Measurements from ENCODE around the gene MRPL24. TPM values are rescaled to one million over a fixed set of nuclear protein-coding genes. Genes with fewer than 3 reads are reported as not detected.

The MRPL24 gene
- total RNA-seq, 2 donors from 2014 or later: 58.8 to 67.0 TPM

DNA sequence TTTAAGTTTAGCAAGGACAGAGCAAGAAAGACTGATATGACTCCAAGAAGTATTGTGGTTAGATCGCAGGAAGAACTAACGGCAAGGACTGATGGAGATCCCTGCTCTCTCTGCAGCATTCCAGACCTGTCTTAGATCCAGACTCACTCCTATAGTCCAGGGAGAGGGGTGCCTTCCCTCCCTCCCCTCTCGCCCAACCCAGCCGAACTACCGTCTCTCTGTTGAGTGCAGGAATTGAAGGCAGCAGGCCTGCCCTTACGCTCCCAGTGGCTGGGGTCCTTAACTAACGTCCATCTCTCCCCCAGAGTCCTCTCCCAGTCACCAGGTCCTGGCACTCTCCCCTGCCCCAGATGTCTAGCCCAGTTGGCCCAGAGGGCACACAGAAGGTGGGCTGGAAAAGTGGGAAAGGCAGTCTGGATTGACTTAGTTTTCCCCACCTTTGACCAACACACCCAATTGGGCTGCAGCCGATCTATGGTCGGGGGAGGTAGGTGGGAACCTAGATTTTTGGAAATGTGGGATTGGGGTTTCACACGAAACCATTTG lies 36.6 kb downstream of the MRPL24 start:
- Mint-ChIP-seq H3K27me3 (peaks cover 21% of the 10 kb centered on the region), H3K9me3 (no peaks in the 10 kb centered on the region), H3K4me1 (peaks cover 11% of the 10 kb centered on the region), H3K36me3 (ENCODE audit: low read depth) (no peaks in the 10 kb centered on the region), H3K27ac (no peak overlapping the region), H3K4me3 (peak overlapping the region; percentile 85)
- no peak for ATAC-seq (replicated peaks)

GRCh38 chr1:156703741-156704140 lies 37.1 kb downstream of the MRPL24 start:
- Mint-ChIP-seq H3K4me1 (peaks cover 11% of the 10 kb centered on the region), H3K36me3 (ENCODE audit: low read depth) (no peaks in the 10 kb centered on the region), H3K27ac (no peak overlapping the region), H3K9me3 (no peaks in the 10 kb centered on the region), H3K4me3 (peak overlapping the region; percentile 85), H3K27me3 (peaks cover 24% of the 10 kb centered on the region)
- ATAC-seq (replicated peaks): no peak

- Mint-ChIP-seq H3K27ac (no peak overlapping the region), H3K36me3 (ENCODE audit: low read depth) (no peaks in the 10 kb centered on the region), H3K27me3 (peaks cover 26% of the 10 kb centered on the region), H3K4me3 (no peak overlapping the region), H3K9me3 (no peaks in the 10 kb centered on the region), H3K4me1 (peaks cover 11% of the 10 kb centered on the region)
- no peak for ATAC-seq (replicated peaks)
These were observed 37.6 kb downstream of the MRPL24 start for GRCh38 chr1:156703336-156703735.

DNA sequence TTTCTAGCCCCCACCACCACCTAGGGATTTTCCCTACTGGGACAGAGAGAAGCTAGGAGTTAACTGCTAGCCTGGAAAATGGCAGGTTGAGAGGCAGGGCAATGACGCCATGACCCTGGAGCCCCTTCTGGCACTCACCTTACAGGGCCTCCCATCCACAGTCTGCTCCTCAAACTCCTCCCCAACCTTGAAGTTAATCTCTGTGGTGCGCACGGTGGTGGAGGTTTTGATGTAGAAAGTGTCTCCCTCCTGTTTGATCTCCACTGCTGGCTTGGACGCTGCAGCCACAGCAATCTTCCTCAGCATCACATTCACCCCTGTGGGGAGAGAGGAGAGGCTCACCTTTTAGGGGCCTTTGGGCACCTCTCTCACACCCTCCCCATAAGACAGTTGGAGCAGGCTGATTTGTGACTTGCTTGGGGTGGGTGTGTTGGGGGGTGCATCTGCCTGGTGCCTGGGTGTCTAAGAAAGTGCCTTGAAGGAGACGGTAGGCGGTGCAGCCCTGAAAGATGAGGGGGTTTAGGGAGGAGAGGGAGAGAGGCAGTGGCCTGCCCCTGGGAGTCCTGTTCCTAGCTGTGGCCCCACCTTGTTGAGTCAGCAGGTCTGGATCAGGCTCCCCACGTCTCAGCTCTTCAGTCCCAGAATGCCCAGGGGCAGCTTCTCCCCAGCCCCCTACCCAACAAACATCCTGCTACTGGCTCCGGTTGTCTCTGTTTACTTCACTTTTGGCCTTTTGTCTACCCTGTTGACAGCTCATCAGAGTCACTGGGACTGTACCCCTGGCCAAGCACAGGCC lies 40.0 kb downstream of the MRPL24 start:
- peaks cover 8% of the 10 kb centered on the region for H3K4me1 Mint-ChIP-seq

GRCh38 chr1:156698995-156699394 lies 41.9 kb downstream of the MRPL24 start:
- Mint-ChIP-seq H3K27ac (no peak overlapping the region), H3K36me3 (ENCODE audit: low read depth) (no peaks in the 10 kb centered on the region), H3K4me1 (no peaks in the 10 kb centered on the region), H3K27me3 (peaks cover 41% of the 10 kb centered on the region), H3K9me3 (no peaks in the 10 kb centered on the region), H3K4me3 (no peak overlapping the region)
- no peak for ATAC-seq (replicated peaks)

More for the DNA sequence above, 40.0 kb downstream of the MRPL24 start:
- Mint-ChIP-seq H3K27me3 (peaks cover 41% of the 10 kb centered on the region), H3K36me3 (ENCODE audit: low read depth) (no peaks in the 10 kb centered on the region), H3K9me3 (no peaks in the 10 kb centered on the region), H3K4me3 (no peak overlapping the region), H3K27ac (no peak overlapping the region)
- ATAC-seq (replicated peaks): no peak

DNA sequence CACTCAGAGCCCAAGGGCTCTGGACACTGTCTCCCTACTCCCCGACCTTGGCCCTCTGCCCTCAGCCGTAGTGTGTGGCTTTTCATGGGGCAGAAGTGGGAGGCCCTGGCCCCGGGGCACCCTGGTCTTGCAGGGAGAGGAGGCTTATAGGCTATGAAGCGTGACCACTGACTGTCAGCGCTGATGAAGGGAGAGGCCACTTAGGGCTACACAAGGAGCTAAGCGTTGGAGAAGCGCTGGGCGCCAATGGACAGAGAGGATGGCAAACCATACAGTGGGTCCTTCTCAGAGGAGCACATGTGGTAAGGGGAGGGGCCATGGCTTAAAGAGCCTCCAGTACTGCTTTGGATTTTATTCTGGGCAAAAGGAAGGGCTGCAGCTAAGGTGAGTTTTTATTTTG lies 43.4 kb downstream of the MRPL24 start:
- ATAC-seq (replicated peaks): no peak
- no peaks in the 10 kb centered on the region for H3K9me3 Mint-ChIP-seq
- H3K36me3 Mint-ChIP-seq (ENCODE audit: low read depth): no peaks in the 10 kb centered on the region
- H3K4me3 Mint-ChIP-seq: no peak overlapping the region
- peaks cover 6% of the 10 kb centered on the region for H3K4me1 Mint-ChIP-seq
- H3K27me3 Mint-ChIP-seq: peaks cover 46% of the 10 kb centered on the region
- no peak overlapping the region for H3K27ac Mint-ChIP-seq

GRCh38 chr1:156696755-156697154 lies 44.1 kb downstream of the MRPL24 start:
- Mint-ChIP-seq H3K27me3 (peaks cover 54% of the 10 kb centered on the region), H3K4me3 (no peak overlapping the region), H3K9me3 (no peaks in the 10 kb centered on the region), H3K4me1 (peaks cover 6% of the 10 kb centered on the region), H3K27ac (no peak overlapping the region), H3K36me3 (ENCODE audit: low read depth) (no peaks in the 10 kb centered on the region)
- no peak for ATAC-seq (replicated peaks)

- H3K4me3 Mint-ChIP-seq: no peak overlapping the region
- ATAC-seq (replicated peaks): no peak
- no peaks in the 10 kb centered on the region for H3K36me3 Mint-ChIP-seq (ENCODE audit: low read depth)
- H3K27me3 Mint-ChIP-seq: peaks cover 61% of the 10 kb centered on the region
- peaks cover 7% of the 10 kb centered on the region for H3K4me1 Mint-ChIP-seq
- no peak overlapping the region for H3K27ac Mint-ChIP-seq
- H3K9me3 Mint-ChIP-seq: no peaks in the 10 kb centered on the region
These were observed 46.3 kb downstream of the MRPL24 start for GRCh38 chr1:156694690-156694962.

GRCh38 chr1:156693848-156694689 lies 46.8 kb downstream of the MRPL24 start:
- peak overlapping the region; percentile 15 for H3K27ac Mint-ChIP-seq
- H3K4me1 Mint-ChIP-seq: peaks cover 11% of the 10 kb centered on the region
- H3K4me3 Mint-ChIP-seq: no peak overlapping the region
- no peaks in the 10 kb centered on the region for H3K9me3 Mint-ChIP-seq
- ATAC-seq (replicated peaks): no peak
- H3K36me3 Mint-ChIP-seq (ENCODE audit: low read depth): no peaks in the 10 kb centered on the region
- H3K27me3 Mint-ChIP-seq: peaks cover 62% of the 10 kb centered on the region

- peaks cover 11% of the 10 kb centered on the region for H3K4me1 Mint-ChIP-seq
- H3K27ac Mint-ChIP-seq: peak overlapping the region; percentile 15
- no peak overlapping the region for H3K4me3 Mint-ChIP-seq
- no peak for ATAC-seq (replicated peaks)
- peaks cover 61% of the 10 kb centered on the region for H3K27me3 Mint-ChIP-seq
- no peaks in the 10 kb centered on the region for H3K9me3 Mint-ChIP-seq
- H3K36me3 Mint-ChIP-seq (ENCODE audit: low read depth): no peaks in the 10 kb centered on the region
These were observed 47.7 kb downstream of the MRPL24 start for GRCh38 chr1:156692925-156693847.

DNA sequence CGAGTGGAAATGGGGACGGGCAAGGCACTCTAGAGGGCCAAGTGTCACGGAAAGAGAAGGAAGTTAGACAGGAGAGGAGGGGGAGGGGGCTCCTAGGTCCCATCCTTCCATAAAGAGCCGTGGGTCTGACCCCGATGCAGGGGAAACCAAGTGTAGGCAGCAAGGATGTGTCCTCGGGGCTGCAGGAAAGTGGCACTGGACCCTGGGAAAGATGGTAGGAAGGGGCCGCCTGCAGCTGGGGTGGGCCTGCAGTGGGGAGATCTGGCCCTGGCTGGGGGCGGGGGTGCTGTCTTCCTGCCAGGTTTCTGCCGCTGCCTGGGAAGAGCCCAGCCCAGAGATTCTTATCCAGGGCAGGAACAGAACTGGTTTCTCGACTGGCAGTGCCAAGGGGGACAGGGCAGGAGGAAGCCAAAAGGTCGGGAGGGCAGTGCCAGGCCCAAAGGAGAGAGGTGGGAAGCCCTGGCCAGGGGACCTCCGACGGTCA lies 48.4 kb downstream of the MRPL24 start:
- Mint-ChIP-seq H3K4me3 (no peak overlapping the region), H3K27me3 (peaks cover 57% of the 10 kb centered on the region), H3K9me3 (no peaks in the 10 kb centered on the region), H3K36me3 (ENCODE audit: low read depth) (no peaks in the 10 kb centered on the region), H3K27ac (no peak overlapping the region), H3K4me1 (peaks cover 11% of the 10 kb centered on the region)
- no peak for ATAC-seq (replicated peaks)

DNA sequence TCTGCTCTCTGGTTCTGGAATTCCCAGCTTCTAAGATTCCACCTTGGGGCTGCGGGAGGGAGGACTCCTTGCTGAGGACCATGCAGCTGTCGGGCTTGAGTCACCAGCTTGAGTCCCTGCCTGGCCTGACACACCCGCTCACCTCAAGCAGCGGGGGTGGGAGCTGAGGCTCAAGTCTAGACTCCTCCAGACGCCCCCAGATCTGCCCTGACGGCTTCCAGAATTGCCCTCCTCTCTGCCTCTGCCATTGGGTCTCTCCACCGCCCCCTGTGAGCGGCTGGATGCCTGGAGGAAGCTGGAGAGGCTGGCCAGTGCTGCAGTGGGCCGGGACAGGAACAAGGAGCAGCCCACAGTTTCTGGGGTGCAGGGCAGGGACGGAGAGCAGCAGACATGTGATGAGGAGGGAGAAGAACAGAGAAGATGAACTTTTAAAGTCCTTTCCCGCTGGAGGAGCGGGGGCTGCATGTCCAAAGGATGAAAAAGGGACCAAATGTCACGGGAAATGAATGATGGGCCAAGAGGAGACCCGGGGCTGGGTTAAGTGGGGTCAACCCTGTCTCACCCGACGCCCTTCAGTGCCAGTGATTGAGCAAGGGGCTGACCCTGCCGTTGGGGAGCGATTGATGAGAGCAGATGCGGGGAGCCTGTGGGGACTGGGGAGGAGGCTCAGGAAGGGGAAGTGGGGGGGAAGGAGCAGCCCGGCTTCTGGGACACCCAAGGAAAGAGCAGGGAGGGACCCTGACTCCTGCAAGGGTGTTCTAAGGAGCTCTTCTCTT lies 49.0 kb downstream of the MRPL24 start:
- ATAC-seq (replicated peaks): no peak
- peaks cover 51% of the 10 kb centered on the region for H3K27me3 Mint-ChIP-seq
- H3K4me1 Mint-ChIP-seq: peaks cover 11% of the 10 kb centered on the region
- no peak overlapping the region for H3K27ac Mint-ChIP-seq
- H3K36me3 Mint-ChIP-seq (ENCODE audit: low read depth): no peaks in the 10 kb centered on the region
- H3K4me3 Mint-ChIP-seq: no peak overlapping the region
- H3K9me3 Mint-ChIP-seq: no peaks in the 10 kb centered on the region

DNA sequence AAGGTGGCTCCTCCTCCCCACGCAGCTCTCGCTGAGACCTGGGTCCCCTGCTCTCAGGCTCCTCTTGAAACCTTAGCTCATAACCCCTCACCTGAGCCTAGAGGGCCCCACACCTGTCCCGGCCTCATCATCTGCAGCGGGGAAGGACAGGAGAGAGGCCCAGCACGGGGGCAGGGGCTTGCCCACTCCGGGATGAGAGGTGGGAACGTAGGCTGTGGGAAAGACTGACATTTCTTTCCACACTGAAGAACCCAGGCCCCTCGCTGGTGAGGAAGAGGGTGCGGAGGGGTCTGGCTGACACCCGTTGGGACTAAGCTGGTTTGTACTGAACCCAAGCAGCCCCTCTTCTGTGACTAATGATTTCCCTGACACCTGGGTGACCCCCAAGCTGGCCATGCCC lies 49.7 kb downstream of the MRPL24 start:
- ATAC-seq (replicated peaks): no peak
- Mint-ChIP-seq H3K27me3 (peaks cover 46% of the 10 kb centered on the region), H3K4me3 (no peak overlapping the region), H3K36me3 (ENCODE audit: low read depth) (no peaks in the 10 kb centered on the region), H3K27ac (no peak overlapping the region), H3K4me1 (peaks cover 11% of the 10 kb centered on the region), H3K9me3 (no peaks in the 10 kb centered on the region)

All from activated T-helper 17 cell treated with anti-CD3 and anti-CD28 coated beads, Interleukin-2, amount 50 U/mL, for 72 hours (primary cell).